COLO829 (cell line): Measurements from ENCODE around the gene NOP53.
"Not testable (repeated sequence)": the region's sequence is repeated elsewhere in the genome, so short reads cannot be mapped to it uniquely, and the experiment has no call there.

Experiments
- DNase-seq: peaks from one replicate; pipeline ENCODE4 v3.0.0; 2012; ENCODE audit warnings: low spot score

The NOP53 gene

DNA sequence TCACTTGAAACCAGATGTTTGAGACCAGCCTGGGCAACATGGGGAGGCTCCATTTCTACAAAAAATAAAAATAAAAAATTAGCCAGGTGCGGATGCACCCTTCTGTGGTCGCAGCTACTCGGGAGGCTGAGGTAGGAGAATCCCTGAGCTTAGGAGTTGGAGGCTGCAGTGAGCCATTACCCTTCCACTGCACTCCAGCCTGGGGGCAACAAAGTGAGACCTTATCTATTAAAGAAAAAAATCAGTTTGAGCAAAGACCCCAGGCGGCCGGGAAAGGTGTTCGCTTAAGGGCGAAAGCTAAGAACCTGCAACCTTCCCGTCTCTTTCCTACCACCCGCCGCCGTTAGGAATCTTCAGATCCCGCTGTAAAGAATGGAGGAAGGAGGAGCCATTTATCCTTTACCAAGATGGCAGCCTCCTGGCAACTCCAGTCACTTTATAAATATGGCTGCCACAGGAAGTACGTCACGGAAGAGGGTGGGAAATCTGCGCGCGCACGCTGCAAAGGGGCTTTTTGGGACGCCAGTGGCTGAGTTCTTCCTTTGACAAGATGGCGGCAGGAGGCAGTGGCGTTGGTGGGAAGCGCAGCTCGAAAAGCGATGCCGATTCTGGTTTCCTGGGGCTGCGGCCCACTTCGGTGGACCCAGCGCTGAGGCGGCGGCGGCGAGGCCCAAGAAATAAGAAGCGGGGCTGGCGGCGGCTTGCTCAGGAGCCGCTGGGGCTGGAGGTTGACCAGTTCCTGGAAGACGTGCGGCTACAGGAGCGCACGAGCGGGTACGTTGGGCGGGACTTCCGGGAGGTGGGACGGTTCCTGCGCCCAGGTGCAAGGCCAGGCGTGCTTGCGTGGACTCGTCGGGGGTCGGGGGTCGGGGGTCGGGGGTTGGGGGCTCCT is at the start of gene NOP53:
Gene NOP53, plus strand, starts transcription at position 537 of the 892 bp plus-strand sequence. Its CDS starts 14 bp downstream, at position 551.
- peak; percentile 99 for DNase-seq

DNA sequence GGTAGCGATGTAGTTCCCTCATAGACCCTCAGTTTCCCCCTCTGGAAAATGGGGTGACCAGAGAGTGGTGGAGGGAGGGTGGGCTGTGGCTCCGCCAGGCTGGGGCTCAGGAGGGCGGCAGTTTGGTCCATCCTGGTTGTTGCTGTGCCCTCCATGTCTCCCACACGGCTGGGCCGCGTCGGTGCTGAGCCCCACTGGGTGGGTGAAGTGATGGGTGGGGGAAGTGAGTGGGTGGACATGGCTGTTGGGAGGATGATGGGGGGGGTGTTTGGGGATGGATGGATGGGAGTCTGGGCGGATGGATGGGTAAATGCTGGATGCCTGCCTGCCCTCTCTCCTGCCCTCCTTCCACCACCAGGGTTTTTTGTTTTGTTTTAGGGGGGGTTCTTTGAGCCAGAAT is 48.7 kb upstream of the NOP53 start:
- DNase-seq, result no peak

DNA sequence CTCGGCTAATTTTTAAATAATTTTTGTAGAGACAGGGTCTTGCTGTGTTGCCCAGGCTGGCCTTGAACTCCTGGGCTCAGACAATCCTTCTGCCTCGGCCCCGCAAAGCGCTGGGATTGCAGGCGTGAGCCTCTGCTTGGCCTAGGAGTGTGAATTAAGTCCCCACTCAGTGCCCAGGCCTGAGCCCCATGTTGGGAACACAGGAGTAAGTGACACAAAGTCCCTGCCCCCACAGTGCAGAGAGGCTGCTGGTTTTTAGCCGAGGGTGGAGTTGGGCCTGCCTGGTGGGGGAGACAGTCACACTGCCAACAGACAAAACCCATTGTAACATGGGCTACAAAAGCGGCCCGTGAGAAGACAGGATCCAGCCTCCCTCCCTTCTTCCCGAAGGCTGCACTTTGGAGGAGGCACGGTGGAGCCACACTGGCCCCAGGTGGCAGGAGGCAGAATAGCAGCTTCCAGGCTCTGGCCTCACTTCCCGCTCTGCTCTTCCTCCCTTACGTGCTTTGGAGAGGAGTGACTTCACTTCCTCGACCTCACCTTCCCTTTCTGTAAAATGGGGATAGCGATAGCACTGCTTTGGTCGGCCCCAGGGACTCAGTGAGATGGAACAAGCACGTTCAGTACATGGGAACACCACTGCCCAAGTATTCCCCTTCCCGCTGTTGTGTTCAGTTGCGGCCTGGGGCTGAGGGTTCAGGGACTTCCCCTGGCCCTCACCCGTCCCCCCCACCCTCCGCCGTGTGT is 47.3 kb upstream of the NOP53 start:
- DNase-seq, result peak; percentile 80

DNA sequence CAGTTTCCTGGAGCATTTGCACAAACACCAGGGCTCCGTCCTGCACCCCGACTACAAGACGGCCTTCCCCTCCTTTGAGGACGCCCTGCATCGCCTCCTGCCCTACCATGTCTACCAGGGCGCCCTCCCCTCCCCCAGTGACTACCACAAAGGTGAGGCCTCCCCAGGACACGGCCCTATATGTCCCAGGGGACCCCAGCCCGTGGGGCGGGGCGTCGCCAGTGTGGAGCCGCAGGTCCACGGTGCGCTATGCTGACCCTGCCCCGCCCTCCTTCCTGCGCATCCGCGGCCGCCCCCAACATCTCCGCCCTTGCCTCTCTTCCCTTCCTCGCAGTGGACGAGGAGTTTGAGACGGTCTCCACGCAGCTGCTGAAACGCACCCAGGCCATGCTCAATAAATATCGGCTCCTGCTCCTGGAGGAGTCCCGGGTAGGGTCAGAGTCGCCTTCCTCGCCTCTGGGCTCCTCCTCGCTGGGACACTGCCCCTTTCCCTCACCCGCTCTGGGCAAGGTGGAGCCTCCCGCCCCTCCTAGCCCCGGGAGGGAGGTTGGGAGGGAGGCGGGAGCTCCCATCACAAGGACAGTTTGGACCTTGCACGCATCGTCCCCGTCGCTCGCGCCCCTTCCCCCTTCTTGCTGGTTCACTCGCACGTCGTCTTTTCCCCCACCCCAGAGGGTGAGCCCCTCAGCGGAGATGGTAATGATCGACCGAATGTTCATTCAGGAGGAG is 46.6 kb upstream of the NOP53 start:
- DNase-seq, result no peak

DNA sequence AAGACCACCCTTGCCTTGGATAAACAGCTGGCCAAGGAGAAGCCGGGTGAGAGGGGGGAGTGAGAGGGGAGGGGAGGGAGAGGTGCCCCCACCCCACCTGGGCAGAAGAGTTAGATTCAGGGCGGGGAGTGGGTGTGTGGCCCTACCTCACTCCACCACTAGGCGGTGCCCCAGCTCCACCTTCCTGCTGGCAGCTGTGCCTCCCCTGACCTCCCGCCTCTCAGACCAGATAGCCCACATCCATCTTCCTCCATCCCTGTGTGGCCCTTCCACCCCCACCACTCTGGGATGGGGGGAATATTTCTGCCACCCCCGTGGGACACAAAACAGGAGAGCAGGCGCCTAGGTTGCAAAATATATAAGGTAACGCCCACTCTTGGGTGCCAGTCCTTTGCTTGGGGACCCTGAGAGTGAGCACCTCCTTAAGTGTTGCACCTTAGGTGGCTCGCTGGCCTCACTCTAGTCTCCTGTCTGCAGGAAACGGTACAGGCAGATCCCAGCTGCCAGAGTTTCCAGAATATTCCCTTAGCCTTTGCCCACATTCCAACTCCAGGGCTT is 45.9 kb upstream of the NOP53 start:
- peak; percentile 69 for DNase-seq

DNA sequence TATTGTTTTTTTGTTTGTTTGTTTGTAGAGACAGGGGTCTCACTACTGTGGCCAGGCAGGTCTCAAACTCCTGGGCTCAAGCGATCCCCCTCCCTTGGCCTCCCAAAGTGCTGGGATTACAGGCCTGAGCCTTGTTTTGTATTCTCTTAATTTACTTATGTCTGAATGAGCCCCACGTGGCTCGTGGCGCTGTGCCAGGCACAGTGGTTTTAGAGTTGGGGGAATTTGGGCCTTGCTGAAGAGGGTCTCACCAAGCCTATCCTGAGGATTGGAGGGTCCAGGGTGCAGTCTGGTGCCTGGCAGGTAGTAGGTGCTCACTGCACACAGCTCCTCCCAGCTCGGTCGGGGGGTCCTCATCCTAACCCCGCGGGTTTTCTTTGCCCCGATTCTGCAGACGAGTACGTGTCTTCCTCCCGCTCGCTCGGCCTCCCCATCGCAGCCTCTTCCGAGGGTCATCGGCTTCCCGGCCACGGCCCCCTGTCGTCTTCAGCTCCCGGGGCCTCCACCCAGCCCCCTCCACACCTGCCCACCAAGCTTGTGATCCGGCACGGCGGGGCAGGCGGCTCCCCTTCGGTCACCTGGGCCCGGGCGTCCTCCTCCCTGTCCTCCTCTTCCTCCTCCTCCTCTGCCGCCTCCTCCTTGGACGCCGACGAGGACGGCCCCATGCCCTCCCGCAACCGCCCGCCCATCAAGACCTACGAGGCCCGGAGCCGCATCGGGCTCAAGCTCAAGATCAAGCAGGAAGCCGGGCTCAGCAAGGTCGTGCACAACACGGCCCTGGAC is 44.2 kb upstream of the NOP53 start:
- no peak for DNase-seq

DNA sequence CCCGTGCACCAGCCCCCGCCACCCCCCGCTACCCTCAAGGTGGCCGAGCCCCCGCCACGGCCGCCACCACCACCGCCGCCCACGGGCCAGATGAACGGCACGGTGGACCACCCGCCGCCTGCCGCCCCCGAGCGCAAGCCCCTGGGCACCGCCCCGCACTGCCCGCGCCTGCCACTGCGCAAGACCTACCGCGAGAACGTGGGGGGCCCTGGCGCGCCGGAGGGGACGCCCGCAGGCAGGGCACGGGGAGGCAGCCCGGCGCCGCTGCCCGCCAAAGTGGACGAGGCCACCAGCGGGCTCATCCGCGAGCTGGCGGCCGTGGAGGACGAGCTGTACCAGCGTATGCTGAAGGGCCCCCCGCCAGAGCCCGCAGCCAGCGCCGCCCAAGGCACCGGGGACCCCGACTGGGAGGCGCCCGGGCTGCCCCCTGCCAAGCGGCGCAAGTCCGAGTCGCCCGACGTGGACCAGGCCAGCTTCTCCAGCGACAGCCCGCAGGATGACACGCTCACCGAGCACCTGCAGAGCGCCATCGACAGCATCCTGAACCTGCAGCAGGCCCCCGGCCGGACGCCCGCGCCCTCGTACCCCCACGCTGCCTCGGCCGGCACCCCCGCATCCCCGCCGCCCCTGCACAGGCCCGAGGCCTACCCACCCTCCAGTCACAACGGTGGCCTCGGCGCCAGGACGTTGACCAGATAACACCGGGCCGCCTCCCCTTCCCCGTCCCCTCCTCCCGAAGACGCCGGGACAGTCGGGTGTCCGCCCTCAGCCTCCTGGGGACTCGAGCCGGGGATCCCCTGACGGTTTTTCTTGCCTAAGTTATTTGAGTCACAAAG is 43.4 kb upstream of the NOP53 start:
- DNase-seq, result no peak

DNA sequence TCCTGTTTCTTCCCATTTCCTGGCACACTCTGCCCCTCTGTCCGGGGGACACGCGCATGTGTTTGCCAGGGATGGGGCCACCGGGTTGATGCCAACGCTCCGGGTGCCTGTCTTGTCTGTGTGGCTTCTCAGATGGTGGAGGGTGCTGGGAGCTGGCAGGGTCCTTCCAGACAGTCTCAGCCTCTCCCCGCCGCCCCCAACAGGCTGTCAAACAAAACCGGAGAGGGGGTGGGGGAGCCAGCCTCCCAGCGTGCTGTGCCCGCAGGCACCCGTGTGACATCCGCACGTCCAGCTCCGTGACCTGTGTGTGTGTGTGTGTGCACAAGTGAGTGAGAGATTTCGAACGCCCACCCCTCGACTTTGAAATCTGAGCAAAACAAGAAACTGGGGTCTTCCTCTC is 42.7 kb upstream of the NOP53 start:
- no peak for DNase-seq

DNA sequence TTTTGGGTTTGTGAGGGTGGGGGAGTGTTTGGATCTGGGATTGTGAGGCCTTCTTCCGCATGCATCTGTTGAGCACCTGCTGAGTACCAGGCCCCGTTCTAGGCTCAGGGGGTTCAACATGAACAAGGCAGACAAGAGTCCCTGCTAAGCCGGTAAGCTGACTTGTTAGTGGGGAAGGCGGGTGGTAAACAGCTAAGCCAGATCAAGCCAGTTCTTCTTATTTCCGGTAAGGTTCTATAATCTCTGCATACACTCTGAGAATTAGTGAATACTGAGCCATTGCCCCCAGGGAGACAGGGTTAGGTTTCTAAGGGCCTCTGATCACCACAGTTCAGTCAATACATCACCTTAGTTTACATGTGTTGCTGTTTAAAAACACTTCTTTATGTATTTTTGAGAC is 42.0 kb upstream of the NOP53 start:
- no peak for DNase-seq

DNA sequence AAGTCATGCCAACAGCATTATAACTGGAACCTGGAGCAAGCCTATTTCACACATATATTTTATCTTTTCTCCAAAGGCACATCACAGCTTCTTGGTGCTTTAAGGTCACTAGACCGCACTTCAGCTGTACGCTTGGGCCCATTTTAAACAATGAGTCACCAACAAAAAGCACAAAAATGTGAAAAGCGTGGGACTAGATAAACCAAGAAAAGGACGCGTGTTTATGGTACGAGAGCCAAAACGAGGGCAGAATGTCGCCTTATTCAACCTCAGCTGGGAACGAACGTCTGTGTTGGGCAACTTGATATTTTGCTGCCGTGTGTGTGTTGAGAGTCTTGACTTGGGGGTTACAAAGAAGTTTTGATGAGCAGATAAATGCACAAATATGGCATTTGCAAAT is 41.3 kb upstream of the NOP53 start:
- no peak for DNase-seq

DNA sequence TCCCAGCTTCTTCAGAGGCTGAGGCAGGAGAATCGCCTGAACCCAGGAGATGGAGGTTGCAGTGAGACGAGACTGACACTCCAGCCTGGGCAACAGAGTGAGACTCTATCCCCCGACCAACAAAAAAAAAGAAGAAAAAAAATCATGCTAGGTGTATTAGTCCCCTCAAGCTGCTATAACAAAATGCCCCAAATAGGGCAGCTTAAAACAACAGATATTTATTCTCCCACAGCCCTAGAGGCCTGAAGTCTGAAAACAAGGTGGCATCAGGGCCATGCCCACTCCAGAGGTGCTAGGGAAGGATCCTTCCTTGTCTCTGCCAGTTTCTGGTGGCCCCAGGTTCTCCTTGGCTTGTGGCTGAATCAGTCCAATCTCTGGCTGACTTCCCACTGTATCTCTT is 40.7 kb upstream of the NOP53 start:
- DNase-seq, result no peak

DNA sequence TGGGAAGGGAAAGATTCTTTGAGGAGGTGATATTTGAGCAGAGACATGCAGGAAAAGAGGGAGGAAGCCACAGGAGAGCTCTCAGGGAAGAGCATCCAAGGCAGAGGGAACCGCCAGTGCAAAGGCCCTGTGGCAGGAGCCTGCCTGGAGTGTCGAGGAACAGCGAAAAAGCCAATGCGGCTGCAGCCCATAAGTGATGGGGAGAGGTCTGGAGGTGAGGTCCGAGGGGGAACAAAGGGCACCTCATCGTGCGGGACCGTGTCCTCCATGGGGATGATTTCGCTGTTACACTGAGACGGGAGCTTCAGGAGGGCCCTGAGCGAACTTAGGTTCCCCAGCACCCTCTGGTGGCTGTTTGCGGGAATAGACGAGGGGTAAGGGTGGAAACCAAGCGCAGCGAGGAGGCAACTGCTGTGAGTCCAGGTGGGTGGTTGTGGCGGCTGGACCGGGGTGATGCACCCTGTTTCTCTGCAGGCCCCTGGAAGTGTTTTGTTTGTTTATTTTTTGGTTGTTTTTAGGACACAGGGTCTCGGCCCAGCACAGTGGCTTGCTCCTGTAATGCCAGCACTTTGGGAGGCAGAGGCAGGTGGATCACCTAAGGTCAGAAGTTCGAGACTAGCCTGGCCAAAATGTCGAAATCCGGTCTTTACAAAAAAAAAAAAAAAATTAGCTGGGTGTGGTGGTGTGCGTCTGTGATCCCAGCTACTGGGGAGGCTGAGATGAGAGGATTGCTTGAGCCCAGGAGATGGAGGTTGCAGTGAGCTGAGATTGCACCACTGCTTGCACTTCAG is 38.0 kb upstream of the NOP53 start:
- peak; percentile 50 for DNase-seq

DNA sequence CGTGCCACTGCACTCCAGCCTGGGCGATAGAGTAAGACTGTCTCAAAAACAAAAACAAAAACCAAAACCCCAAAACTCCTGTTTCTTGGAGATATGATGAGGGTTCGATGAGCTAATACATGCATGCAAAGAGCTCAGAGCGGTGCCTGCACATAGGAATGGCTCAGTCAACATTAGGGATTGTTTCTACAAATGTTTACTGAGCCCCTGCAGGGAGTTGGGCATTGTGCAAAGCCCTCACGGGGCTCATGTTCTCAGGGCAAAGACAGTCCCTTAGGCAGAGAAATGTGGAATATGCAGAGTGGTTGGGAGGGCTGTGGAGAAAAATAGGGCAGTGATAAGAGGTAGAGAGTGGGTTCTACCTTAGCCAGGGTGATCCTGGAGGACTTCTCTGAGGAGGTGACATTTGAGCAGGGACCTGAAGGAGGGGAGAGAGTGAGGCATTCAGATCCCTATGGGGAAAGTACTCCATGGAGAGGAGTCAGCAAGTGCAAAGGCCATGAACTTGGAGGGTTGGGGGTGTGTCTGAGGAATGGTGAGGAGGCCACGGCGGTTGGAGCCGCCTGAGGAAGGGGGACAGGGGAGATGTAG is 33.6 kb upstream of the NOP53 start:
- no peak for DNase-seq

DNA sequence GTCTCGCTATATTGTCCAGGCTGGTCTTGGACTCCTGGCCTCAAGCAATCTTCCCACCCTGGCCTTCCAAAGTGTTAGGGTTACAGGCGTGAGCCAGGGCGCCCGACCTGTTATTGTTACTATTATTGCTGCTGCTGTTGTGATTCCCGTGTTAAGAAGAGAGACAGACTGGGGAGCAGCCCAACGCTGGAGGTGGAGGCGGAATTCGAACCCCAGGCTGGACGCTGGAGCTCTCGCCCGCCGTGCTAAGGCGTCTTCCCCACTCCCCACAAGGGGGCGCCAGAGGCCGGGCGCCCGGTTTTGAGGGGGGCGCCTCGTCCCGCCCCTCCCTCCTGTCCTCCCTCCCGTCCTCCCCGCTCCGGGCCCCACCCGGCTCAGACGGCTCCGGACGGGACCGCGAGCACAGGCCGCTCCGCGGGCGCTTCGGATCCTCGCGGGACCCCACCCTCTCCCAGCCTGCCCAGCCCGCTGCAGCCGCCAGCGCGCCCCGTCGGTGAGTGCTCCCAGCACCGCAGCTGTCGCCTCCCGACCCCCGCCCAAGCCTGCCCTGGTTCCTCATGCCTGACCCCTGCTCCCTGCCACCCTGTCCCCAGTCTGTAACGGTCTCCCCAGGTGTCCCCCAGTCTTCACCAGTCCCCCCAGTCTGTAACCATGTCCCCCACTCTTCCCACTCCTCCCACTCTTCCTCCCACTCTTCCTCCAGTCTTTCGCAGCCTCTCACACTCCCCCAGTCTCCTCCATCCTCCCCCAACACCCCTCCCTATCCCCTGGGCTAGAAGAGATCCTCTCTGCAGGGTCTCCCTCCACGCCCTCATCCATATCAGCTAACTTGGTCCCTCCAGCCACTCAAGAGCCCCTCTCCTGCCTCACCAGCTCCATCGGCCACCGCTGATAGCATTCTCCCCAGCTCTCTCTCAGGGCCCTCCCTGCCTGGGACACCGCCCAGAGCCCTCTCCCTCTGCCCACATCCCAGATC is 32.0 kb upstream of the NOP53 start, which contains the start of gene EHD2:
Gene EHD2, plus strand, starts transcription at position 377 of the 976 bp plus-strand sequence. CDS start 3,191 bp downstream, outside the sequence.
- peak; percentile 38 for DNase-seq

DNA sequence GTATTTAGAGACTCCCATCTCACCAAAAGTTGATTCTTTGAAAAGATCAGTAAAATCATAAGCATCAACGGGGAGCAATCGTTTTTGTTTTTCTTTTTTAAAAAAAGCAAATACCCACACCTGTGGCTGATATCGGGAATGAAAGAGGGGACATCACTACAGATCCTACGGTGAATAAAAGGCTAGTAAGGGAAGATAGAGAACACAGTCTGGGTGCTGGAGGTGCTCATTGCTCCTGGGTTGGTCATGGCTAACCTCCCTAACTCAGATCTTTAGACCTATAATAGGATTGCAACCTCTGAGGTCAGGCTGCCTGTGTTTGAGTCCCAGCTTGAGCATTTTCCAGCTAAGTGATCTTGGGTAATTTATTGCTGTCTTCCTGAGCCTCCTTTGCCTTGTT is 31.0 kb upstream of the NOP53 start:
- DNase-seq, result no peak

DNA sequence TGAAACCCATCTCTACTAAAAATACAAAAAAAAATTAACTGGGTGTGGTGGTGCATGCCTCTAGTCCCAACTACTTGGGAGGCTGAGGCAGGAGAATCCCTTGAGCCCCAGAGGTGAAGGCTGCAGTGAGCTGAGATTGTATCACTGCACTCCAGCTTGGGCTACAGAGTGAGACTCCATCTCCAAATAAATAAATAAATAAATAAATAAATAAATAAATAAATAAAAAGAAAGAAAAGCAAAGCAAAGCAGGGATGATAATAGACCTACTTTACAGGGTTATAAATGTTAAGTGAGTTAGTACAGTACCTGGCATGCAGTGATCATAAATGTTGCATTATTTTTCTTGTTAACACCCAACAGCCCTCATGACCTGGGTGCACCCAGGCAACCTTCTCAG is 30.5 kb upstream of the NOP53 start:
- not testable (repeated sequence) for DNase-seq

DNA sequence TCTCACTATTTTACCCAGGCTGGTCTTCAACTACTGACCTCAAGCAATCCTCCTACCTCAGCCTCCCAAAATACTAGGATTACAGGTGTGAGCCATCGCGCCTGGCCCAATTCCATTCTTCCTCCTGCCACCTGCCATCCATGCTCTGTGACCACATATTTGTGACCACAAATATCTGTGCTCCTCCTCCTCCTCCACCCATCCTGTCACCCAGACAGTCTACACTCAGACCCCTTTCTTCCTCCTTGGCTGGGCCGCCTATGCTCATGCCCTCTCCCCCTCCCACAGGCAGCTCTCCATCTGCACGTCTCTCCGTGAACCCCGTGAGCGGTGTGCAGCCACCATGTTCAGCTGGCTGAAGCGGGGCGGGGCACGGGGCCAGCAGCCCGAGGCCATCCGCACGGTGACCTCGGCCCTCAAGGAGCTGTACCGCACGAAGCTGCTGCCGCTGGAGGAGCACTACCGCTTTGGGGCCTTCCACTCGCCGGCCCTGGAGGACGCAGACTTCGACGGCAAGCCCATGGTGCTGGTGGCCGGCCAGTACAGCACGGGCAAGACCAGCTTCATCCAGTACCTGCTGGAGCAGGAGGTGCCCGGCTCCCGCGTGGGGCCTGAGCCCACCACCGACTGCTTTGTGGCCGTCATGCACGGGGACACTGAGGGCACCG is 28.9 kb upstream of the NOP53 start:
- no peak for DNase-seq
